ENCODE data around the gene GPR62. TPM values are rescaled to one million over a fixed set of nuclear protein-coding genes. Genes with fewer than 3 reads are reported as not detected.

The GPR62 gene
- total and polyA plus RNA-seq, 2 donors (not counting 3 experiments of a cell fraction or from before 2014, with no cell fraction given): 0.04 to 0.15 TPM

DNA sequence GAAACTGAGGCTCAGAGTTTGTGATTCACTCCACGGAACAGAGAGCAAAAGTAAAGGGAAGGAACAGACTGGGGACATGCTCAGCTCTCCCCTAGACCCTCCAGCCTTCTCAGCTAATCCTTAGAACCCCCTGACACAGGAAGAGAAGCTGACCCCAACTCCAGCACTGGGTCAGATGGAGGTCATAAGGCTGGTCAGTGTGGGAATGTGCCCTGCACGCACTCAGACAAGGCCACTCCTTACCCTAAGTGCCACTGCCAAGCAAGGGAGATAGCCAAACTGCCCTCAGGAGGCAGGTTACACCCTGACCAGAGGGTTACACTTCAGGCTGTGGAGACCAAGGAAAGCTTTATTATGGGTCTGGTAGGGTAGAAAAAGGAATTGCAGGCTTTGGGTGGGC, 39.3 kb downstream of the GPR62 start:
- Histone ChIP-seq H3K36me3 (ENCODE audit: control insufficient read depth in 2 of 2, extremely low read depth in 1 of 2, insufficient read depth in 2 of 2, low read length in 2 of 2) (peaks cover 16 to 20% of the 10 kb centered on the region in 2 experiments), H3K9me3 (replicated peaks; ENCODE audit: control insufficient read depth, insufficient read depth, low read length) (no peaks in the 10 kb centered on the region), H4K20me1 (replicated peaks; ENCODE audit: control insufficient read depth, extremely low read depth, insufficient read depth, low read length) (no peaks in the 10 kb centered on the region), H3K9ac (replicated peaks; ENCODE audit: extremely low read depth, insufficient read depth, low read length) (peak overlapping the region; percentile 99), H3K79me2 (ENCODE audit: control insufficient read depth, insufficient read depth, low read length) (peaks cover 30% of the 10 kb centered on the region), H2AFZ (ENCODE audit: low read depth, low read length) (no peak overlapping the region), H3K9me1 (replicated peaks; ENCODE audit: control insufficient read depth, extremely low read depth, insufficient read depth, low read length) (no peaks in the 10 kb centered on the region), H3K4me1 (ENCODE audit: control insufficient read depth, extremely low read depth, insufficient read depth, low read length) (peaks cover 19% of the 10 kb centered on the region), H3K27ac (ENCODE audit: insufficient read depth, low read depth, low read length) (peak overlapping the region; percentile 89), H3K4me2 (ENCODE audit: insufficient read depth, low read length) (peak overlapping the region; percentile 91), H3K4me3 (replicated peaks in 1 of 3; ENCODE audit: insufficient read depth in 1 of 3, low read depth in 1 of 3, low read length in 3 of 3) (peak overlapping the region; percentile 67 to 96 (median 91)), H3K27me3 (ENCODE audit: control insufficient read depth in 2 of 2, insufficient read depth in 2 of 2, low read length in 2 of 2) (no peaks in the 10 kb centered on the region)
- BruUV-seq (replicated peaks): TSS peak; percentile 46
- POLR2A ChIA-PET: interaction anchor here (2.2 kb wide), 1 partner anchor 11 kb away, joined by 15 read pairs; the partner anchor contains the start of gene ACY1
- FAIRE-seq: peak; percentile 18
- TF ChIP-seq, protein P1, sequence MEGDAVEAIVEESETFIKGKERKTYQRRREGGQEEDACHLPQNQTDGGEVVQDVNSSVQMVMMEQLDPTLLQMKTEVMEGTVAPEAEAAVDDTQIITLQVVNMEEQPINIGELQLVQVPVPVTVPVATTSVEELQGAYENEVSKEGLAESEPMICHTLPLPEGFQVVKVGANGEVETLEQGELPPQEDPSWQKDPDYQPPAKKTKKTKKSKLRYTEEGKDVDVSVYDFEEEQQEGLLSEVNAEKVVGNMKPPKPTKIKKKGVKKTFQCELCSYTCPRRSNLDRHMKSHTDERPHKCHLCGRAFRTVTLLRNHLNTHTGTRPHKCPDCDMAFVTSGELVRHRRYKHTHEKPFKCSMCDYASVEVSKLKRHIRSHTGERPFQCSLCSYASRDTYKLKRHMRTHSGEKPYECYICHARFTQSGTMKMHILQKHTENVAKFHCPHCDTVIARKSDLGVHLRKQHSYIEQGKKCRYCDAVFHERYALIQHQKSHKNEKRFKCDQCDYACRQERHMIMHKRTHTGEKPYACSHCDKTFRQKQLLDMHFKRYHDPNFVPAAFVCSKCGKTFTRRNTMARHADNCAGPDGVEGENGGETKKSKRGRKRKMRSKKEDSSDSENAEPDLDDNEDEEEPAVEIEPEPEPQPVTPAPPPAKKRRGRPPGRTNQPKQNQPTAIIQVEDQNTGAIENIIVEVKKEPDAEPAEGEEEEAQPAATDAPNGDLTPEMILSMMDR (IDR thresholded peaks at IDR 0.05; ENCODE audit: extremely low read depth in 1 of 2, insufficient read depth in 1 of 2, low read depth in 1 of 2, low read length in 2 of 2): no peak
- TF ChIP-seq FOS (IDR thresholded peaks at IDR 0.05; ENCODE audit: borderline replicate concordance, insufficient read depth, low read length) (no peak), MYC (IDR thresholded peaks at IDR 0.05; ENCODE audit: low read depth, low read length) (no peak), POLR2A (IDR thresholded peaks at IDR 0.05; ENCODE audit: low read depth, low read length) (no peak), GATA2 (IDR thresholded peaks at IDR 0.05; ENCODE audit: insufficient read depth, insufficient read length, low read depth, low read length) (no peak)
- dilution Hi-C loops (cut with MboI; ENCODE audit: extremely low pct_ligation_motif_present, low sequenced_read_pairs) (loop anchor here (10.0 kb wide), 1 partner anchor 150 kb away; no protein-coding TSS in a partner anchor), intact Hi-C loops (cut with micrococcal nuclease) (no loop called here)
- CTCF ChIA-PET: interaction anchor here (2.7 kb wide), 1 partner anchor 12 kb away, joined by 13 read pairs; the partner anchor contains the start of gene ACY1
- DNase-seq (ENCODE audit: low read depth, low spot score): no peak

All from endothelial cell of umbilical vein (primary cell).